ENCODE measurements around the gene EMX2.
A peak's percentile ranks its signal among the peaks of the same experiment; 100 is the strongest.
"Not testable (repeated sequence)": the region's sequence is repeated elsewhere in the genome, so short reads cannot be mapped to it uniquely, and the experiment has no call there.

Gene EMX2

GRCh38 chr10:117542706-117543224 is at the start of gene EMX2:
Gene EMX2, plus strand, starts transcription at chr10:117542746. Its CDS starts 522 bp downstream, at chr10:117543268.
- no peak for DNase-seq

- DNase-seq = no peak
These were observed 46.5 kb upstream of the EMX2 start for GRCh38 chr10:117496031-117496430.

DNA sequence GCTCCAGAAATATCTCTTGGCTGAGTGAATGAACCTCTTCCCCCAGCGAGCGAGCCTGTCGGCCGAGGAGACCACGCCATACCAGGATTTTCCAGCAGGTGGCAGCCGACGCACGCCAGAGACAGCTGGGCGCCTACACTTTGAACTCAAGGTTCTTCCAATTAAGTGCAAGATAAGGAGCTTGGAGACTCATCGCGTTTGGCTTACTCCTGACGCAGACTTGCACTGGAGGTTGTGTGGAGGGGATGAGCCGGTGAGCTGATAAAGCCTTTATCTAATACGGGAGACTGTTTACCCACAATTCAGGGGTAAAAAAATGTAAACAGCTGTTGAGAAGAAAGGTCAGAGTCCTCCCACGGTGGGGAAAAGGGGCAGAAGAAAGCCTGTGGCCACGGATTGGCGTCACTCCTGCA is 45.9 kb upstream of the EMX2 start:
- DNase-seq = peak; percentile 2

GRCh38 chr10:117497736-117498135 is 44.8 kb upstream of the EMX2 start:
- DNase-seq = no peak

- no peak for DNase-seq
These were observed 43.1 kb upstream of the EMX2 start for GRCh38 chr10:117499248-117500105.

- DNase-seq = no peak
These were observed 42.1 kb upstream of the EMX2 start for GRCh38 chr10:117500456-117500855.

DNA sequence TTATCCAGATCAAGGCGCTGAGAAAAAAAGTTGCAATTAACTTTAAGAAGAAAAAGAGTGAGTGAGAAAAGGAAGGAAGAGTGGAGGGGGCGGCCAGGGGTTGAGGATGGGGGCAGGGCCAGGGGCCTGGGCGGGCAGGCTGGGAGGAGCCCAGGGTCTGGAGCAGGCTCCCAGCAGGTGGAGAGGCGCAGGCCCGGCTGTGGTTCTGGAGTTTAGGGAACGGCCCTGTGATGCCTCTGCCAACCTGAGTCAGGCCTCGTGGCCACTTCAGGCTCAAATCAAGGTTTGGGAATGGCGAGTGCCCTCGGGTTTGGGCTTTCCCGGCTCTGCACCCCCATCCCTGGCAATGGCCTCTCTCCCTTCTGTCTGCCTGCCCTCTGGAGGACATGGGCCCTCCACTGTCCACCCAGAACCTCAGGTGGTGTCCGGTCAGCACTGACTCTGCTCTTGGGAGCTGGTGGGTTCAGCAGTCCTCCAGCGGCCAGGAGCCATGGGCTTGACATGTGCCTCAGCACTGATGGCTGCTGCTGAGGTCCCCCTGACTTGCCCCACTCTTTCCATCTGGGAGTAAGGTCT is 41.0 kb upstream of the EMX2 start:
- DNase-seq = no peak

- no peak for DNase-seq
These were observed 39.9 kb upstream of the EMX2 start for GRCh38 chr10:117502421-117503243.

- DNase-seq = no peak
These were observed 39.0 kb upstream of the EMX2 start for GRCh38 chr10:117503244-117504205.

DNA sequence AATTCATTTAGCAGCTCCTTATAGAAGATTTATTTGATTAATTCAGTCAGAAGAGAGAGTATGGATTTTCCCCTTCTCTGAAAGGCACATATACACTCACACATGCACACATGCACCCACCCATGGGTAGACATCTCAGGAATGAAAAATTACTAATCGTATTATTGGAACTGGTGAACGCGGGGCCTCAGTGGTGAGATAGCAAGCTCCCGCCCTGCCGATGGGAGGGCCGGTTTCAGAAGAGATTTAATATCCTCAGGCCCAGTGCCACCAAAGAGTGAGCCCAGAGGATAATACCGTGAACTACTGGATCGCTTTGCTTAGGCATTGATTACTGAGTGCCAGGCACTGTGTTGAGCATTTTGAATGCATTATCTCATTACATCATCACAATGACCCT is 38.0 kb upstream of the EMX2 start:
- DNase-seq = no peak

GRCh38 chr10:117507081-117507480 is 35.5 kb upstream of the EMX2 start:
- DNase-seq = not testable (repeated sequence)

- no peak for DNase-seq
These were observed 33.0 kb upstream of the EMX2 start for GRCh38 chr10:117509573-117509972.

- DNase-seq = no peak
These were observed 30.8 kb upstream of the EMX2 start for GRCh38 chr10:117511601-117512390.

GRCh38 chr10:117514971-117515370 is 27.6 kb upstream of the EMX2 start:
- no peak for DNase-seq

DNA sequence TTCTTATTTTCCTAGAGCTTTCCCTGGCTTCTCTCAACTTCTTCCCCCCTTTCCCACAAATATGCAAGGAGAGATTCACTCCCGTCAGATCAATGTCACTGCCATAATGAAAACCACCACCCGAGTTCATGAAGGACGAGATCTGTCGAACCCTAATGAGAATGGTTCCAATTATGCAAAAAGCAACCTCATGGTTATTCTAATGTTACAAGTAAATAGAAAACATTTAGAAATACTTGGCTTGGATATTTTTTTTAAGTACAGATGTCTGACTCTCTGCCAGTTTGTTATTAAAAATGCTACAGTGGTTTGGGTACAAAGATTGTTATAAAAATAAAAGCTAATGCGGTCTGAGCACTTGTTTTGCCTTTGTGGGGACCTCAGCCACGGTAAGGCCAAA is 25.9 kb upstream of the EMX2 start:
- no peak for DNase-seq

- no peak for DNase-seq
These were observed 24.3 kb upstream of the EMX2 start for GRCh38 chr10:117518246-117518645.

DNA sequence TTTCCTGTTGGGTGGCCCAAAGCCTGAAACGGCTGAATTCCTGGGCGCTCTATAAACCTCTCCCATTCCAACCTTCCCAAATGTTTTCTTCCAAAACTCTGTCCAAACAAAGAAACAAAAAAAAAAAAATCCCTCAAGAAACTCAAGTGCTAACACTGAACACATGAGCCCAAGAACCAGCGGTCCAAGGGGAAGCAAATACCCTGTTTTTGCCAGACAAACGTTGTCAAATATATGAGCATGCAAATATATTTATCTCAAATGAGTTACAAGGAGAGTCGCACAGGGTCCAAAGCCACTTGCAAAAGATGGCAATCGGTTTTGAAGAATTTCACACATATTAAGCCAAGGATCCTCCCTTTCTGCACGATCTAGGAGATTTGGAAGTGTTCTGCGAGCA is 23.3 kb upstream of the EMX2 start:
- no peak for DNase-seq

- no peak for DNase-seq
These were observed 22.7 kb upstream of the EMX2 start for GRCh38 chr10:117519879-117520278.

DNA sequence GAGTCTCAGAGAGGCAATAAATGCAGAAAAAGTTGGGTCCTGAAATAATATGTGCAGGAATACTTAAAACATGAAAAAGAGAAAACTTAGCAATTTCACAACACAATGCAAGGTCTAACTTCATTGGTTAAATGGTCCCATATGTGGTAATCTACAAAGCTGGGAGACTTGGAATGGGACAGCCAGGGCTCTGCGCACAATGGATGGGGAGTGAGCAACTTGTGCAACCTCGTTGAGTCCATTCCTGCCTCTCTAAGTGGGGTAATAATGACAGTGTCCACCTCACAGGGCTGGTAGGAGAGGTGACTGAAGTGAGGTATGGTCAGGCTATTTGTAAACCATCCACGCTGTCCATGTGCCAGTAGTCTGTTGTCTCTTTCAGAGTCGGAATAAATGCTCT is 11.8 kb upstream of the EMX2 start:
- DNase-seq = no peak

DNA sequence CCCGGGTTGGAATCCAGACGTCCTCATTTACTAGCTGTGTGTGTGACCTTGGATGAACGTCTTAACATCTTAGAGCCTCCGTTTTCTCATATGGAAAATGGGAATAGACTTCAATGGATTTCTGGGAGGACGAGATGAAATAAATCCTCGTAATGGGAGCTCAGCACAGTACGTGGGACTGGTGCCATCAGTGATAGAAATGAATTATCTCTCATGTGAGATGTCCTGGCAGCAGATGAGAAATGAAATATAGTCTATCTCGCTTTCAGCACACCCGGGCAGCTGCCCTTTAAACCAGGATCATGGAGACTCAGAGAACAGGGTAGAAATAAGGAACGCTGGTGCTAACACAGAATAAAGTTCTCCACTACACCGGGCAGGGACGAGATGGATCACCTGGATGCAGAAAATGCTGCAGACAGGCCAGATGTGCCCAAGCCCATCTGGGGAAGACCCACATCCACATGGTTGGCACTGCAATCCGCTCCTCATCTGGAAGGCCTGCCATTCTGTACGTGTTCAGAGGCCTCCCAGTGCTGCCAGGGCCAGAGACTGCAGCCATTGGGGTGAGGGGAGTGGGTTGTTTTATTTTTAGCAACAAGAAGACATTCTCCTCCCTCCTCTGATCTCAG is 11.1 kb upstream of the EMX2 start:
- no peak for DNase-seq

- DNase-seq = no peak
These were observed 10.6 kb upstream of the EMX2 start for GRCh38 chr10:117532003-117532385.

All from SHP77 treated with DMSO at 0.1 percent for 48 hours (cell line).